C4-2B (cell line): ENCODE data around the gene PGAP6.
"Not testable (repeated sequence)": the region's sequence is repeated elsewhere in the genome, so short reads cannot be mapped to it uniquely, and the experiment has no call there.

Source experiments
- ZFX ChIP-seq: fragments of 450-650 bp; IDR thresholded peaks from 2 replicates; pipeline ENCODE4 v1.6.1; 2017
- TF ChIP-seq, protein P1 (sequence below): fragments of 450-650 bp; conservative IDR thresholded peaks from 2 replicates; pipeline ENCODE4 v1.5.1; 2017; ENCODE audit warnings: mild to moderate bottlenecking

DNA sequence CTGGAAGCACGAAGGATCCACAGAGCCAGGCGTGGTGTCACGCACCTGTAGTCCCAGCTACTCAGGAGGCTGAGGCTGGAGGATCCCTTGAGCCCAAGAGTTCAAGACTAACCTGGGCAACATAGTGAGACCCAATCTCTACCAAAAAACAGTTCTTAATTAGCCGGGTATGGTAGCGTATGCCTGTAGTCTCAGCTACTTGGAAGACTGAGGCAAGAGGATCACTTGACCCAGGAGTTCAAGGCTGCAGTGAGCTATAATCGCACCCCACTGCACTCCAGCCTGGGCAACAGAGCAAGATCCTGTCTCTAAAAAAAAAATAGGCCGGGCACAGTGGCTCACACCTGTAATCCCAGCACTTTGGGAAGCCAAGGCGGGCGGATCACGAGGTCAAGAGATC is 33.3 kb downstream of the PGAP6 start:
- TF ChIP-seq, protein P1, sequence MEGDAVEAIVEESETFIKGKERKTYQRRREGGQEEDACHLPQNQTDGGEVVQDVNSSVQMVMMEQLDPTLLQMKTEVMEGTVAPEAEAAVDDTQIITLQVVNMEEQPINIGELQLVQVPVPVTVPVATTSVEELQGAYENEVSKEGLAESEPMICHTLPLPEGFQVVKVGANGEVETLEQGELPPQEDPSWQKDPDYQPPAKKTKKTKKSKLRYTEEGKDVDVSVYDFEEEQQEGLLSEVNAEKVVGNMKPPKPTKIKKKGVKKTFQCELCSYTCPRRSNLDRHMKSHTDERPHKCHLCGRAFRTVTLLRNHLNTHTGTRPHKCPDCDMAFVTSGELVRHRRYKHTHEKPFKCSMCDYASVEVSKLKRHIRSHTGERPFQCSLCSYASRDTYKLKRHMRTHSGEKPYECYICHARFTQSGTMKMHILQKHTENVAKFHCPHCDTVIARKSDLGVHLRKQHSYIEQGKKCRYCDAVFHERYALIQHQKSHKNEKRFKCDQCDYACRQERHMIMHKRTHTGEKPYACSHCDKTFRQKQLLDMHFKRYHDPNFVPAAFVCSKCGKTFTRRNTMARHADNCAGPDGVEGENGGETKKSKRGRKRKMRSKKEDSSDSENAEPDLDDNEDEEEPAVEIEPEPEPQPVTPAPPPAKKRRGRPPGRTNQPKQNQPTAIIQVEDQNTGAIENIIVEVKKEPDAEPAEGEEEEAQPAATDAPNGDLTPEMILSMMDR: not testable (repeated sequence)
- TF ChIP-seq ZFX: not testable (repeated sequence)
